SK-N-SH treated with all-trans-retinoic acid at 6 μM for 48 hours (cell line): Measurements from ENCODE around the gene LSMEM2.

Experiments
- ATAC-seq: fragments of 200-7000 bp; cut with Tn5 transposase; 3 replicates; pipeline ENCODE4 v1.9.1; 2020; ENCODE audit warnings: mild to moderate bottlenecking, moderate library complexity
- ARNTL ChIP-seq: fragments of 450-650 bp; formaldehyde crosslinking; IDR thresholded peaks from 2 replicates; pipeline ENCODE4 v1.5.0; 2020; ENCODE audit warnings: low read depth, mild to moderate bottlenecking, moderate library complexity, borderline replicate concordance
- BACH2 ChIP-seq: fragments of 250-450 bp; sonication (Bioruptor Pico); IDR thresholded peaks from 2 replicates; pipeline ENCODE4 v1.9.0; 2021; ENCODE audit warnings: mild to moderate bottlenecking, borderline replicate concordance
- CSDC2 ChIP-seq: fragments of 250-450 bp; sonication (Bioruptor Pico); IDR thresholded peaks from 2 replicates; pipeline ENCODE4 v1.5.0; 2020; ENCODE audit warnings: mild to moderate bottlenecking, moderate library complexity
- GLIS3 ChIP-seq: fragments of 250-450 bp; sonication (Bioruptor Pico); IDR thresholded peaks from 2 replicates; pipeline ENCODE4 v1.5.0; 2020; ENCODE audit warnings: mild to moderate bottlenecking, moderate library complexity
- ISL1 ChIP-seq: fragments of 250-450 bp; sonication (Bioruptor Pico); IDR thresholded peaks from 2 replicates; pipeline ENCODE4 v2.1.2; 2022; ENCODE audit warnings: mild to moderate bottlenecking, moderate library complexity
- PPARA ChIP-seq: fragments of 250-450 bp; sonication (Bioruptor Pico); IDR thresholded peaks from 2 replicates; pipeline ENCODE4 v1.5.0; 2020; ENCODE audit warnings: mild to moderate bottlenecking, borderline replicate concordance
- RARB ChIP-seq: fragments of 250-450 bp; sonication (Bioruptor Pico); IDR thresholded peaks from 2 replicates; pipeline ENCODE4 v1.8.0; 2021; ENCODE audit warnings: mild to moderate bottlenecking, moderate library complexity
- SNAI2 ChIP-seq: fragments of 250-450 bp; sonication (Bioruptor Pico); IDR thresholded peaks from 2 replicates; pipeline ENCODE4 v1.5.0; 2020; ENCODE audit warnings: mild to moderate bottlenecking, moderate library complexity
- TCF4 ChIP-seq: fragments of 250-450 bp; sonication (Bioruptor Pico); IDR thresholded peaks from 2 replicates; pipeline ENCODE4 v1.8.0; 2021; ENCODE audit warnings: mild to moderate bottlenecking, moderate library complexity, borderline replicate concordance
- TOX ChIP-seq: fragments of 250-450 bp; sonication (Bioruptor Pico); IDR thresholded peaks from 2 replicates; pipeline ENCODE4 v1.8.0; 2021; ENCODE audit warnings: mild to moderate bottlenecking, moderate library complexity, borderline replicate concordance
- ZFP3 ChIP-seq: fragments of 250-450 bp; sonication (Bioruptor Pico); IDR thresholded peaks from 2 replicates; pipeline ENCODE4 v1.5.0; 2020; ENCODE audit warnings: mild to moderate bottlenecking, moderate library complexity
- ZFP30 ChIP-seq: fragments of 450-650 bp; formaldehyde crosslinking; IDR thresholded peaks from 2 replicates; pipeline ENCODE4 v1.5.0; 2022; ENCODE audit warnings: mild to moderate bottlenecking, moderate library complexity
- ZNF565 ChIP-seq: fragments of 450-650 bp; formaldehyde crosslinking; conservative IDR thresholded peaks from 2 replicates; pipeline ENCODE4 v1.5.0; 2020; ENCODE audit warnings: low read depth, mild to moderate bottlenecking, moderate library complexity
- ZNF70 ChIP-seq: fragments of 450-650 bp; formaldehyde crosslinking; IDR thresholded peaks from 2 replicates; pipeline ENCODE4 v1.5.0; 2020; ENCODE audit warnings: mild to moderate bottlenecking, moderate library complexity
- ZNF8 ChIP-seq: fragments of 450-650 bp; formaldehyde crosslinking; IDR thresholded peaks from 2 replicates; pipeline ENCODE4 v1.5.0; 2020; ENCODE audit warnings: mild to moderate bottlenecking, moderate library complexity
- TF ChIP-seq, protein P1 (sequence below): fragments of 250-450 bp; sonication (Bioruptor Pico); IDR thresholded peaks from 2 replicates; pipeline ENCODE4 v1.5.1; 2021; ENCODE audit warnings: mild to moderate bottlenecking, moderate library complexity
- TF ChIP-seq, protein P2 (sequence below): fragments of 250-450 bp; sonication (Bioruptor Pico); IDR thresholded peaks from 2 replicates; pipeline ENCODE4 v1.5.1; 2020; ENCODE audit warnings: low read depth, mild to moderate bottlenecking, moderate library complexity
- TF ChIP-seq, protein P3 (sequence below): fragments of 250-450 bp; sonication (Bioruptor Pico); IDR thresholded peaks from 2 replicates; pipeline ENCODE4 v1.5.0; 2020; ENCODE audit warnings: mild to moderate bottlenecking, moderate library complexity
- TF ChIP-seq, protein P4 (sequence below): fragments of 250-450 bp; sonication (Bioruptor Pico); IDR thresholded peaks from 2 replicates; pipeline ENCODE4 v1.8.0; 2021; ENCODE audit warnings: low read depth, mild to moderate bottlenecking, moderate library complexity, borderline replicate concordance
- TF ChIP-seq, protein P5 (sequence below): fragments of 250-450 bp; sonication (Bioruptor Pico); IDR thresholded peaks from 2 replicates; pipeline ENCODE4 v1.8.0; 2020; ENCODE audit warnings: mild to moderate bottlenecking, moderate library complexity, borderline replicate concordance

Gene LSMEM2

DNA sequence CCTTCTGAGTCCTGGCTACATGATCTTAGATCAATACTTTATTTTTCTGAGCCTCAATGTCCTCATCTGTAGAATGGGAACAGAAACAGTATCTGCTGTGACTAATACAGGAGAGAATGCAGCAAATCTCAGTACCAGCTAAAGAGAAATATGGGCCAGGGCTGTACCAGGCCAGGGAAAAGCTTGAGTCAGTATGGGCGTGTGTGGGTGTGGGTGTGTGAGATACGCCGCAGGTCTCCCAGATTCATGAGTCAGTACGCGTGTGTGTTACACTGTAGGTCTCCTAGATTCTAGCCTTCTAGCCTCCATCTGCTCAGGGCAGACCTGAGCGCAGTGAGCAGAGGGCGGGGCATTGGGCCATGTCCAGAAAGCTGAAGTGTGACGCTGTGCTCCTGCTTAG lies 27.7 kb upstream of the LSMEM2 start:
- peak; percentile 48 for ATAC-seq
- TF ChIP-seq ZNF565 (CRISPR knock-in tag) (no peak), TOX (CRISPR knock-in tag) (no peak), ZFP30 (no peak)
- TF ChIP-seq, protein P1, sequence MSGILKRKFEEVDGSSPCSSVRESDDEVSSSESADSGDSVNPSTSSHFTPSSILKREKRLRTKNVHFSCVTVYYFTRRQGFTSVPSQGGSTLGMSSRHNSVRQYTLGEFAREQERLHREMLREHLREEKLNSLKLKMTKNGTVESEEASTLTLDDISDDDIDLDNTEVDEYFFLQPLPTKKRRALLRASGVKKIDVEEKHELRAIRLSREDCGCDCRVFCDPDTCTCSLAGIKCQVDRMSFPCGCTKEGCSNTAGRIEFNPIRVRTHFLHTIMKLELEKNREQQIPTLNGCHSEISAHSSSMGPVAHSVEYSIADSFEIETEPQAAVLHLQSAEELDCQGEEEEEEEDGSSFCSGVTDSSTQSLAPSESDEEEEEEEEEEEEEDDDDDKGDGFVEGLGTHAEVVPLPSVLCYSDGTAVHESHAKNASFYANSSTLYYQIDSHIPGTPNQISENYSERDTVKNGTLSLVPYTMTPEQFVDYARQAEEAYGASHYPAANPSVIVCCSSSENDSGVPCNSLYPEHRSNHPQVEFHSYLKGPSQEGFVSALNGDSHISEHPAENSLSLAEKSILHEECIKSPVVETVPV (CRISPR knock-in tag): no peak

DNA sequence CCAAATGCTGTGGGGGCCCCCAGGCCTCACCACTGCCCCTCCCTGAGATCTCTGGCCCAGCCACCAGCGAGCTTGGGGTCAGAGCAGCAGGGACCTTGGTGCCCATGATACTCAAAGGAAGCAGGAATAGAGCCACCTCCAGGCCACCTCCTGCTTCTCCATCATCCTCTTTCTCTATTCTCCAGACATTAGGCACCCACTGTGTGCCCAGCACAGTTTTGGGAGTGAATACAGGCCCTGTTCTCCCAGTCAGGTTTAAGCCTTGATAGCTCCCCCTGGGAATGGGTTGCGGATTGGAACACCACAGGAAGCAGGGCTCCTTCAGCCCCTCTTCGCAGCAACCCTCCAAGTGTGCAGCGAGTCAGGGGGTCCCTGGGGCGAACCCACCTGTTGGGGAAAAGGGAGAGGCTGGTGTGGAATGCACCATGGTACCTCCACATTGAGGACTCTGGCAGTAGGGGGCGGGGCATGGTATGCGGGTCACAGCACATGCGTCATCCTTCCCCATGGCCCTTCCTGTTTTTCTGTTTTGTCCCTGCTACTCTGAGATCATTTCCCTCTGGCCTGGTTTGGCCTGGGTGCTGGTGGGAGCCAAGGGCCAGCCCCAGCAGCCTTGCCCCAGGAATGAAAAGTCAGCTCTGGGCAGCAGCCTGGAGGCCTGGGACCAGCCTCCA lies 24.2 kb upstream of the LSMEM2 start:
- TF ChIP-seq ZFP3 (CRISPR knock-in tag) (no peak), ISL1 (CRISPR knock-in tag) (no peak), GLIS3 (no peak), TOX (CRISPR knock-in tag) (no peak), BACH2 (CRISPR knock-in tag) (no peak), ZNF8 (CRISPR knock-in tag) (no peak), RARB (CRISPR knock-in tag) (no peak), TCF4 (CRISPR knock-in tag) (no peak)
- TF ChIP-seq, protein P2, sequence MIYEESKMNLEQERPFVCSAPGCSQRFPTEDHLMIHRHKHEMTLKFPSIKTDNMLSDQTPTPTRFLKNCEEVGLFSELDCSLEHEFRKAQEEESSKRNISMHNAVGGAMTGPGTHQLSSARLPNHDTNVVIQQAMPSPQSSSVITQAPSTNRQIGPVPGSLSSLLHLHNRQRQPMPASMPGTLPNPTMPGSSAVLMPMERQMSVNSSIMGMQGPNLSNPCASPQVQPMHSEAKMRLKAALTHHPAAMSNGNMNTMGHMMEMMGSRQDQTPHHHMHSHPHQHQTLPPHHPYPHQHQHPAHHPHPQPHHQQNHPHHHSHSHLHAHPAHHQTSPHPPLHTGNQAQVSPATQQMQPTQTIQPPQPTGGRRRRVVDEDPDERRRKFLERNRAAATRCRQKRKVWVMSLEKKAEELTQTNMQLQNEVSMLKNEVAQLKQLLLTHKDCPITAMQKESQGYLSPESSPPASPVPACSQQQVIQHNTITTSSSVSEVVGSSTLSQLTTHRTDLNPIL: no peak
- TF ChIP-seq, protein P3, sequence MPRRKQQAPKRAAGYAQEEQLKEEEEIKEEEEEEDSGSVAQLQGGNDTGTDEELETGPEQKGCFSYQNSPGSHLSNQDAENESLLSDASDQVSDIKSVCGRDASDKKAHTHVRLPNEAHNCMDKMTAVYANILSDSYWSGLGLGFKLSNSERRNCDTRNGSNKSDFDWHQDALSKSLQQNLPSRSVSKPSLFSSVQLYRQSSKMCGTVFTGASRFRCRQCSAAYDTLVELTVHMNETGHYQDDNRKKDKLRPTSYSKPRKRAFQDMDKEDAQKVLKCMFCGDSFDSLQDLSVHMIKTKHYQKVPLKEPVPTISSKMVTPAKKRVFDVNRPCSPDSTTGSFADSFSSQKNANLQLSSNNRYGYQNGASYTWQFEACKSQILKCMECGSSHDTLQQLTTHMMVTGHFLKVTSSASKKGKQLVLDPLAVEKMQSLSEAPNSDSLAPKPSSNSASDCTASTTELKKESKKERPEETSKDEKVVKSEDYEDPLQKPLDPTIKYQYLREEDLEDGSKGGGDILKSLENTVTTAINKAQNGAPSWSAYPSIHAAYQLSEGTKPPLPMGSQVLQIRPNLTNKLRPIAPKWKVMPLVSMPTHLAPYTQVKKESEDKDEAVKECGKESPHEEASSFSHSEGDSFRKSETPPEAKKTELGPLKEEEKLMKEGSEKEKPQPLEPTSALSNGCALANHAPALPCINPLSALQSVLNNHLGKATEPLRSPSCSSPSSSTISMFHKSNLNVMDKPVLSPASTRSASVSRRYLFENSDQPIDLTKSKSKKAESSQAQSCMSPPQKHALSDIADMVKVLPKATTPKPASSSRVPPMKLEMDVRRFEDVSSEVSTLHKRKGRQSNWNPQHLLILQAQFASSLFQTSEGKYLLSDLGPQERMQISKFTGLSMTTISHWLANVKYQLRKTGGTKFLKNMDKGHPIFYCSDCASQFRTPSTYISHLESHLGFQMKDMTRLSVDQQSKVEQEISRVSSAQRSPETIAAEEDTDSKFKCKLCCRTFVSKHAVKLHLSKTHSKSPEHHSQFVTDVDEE (CRISPR knock-in tag): no peak
- TF ChIP-seq, protein P4, sequence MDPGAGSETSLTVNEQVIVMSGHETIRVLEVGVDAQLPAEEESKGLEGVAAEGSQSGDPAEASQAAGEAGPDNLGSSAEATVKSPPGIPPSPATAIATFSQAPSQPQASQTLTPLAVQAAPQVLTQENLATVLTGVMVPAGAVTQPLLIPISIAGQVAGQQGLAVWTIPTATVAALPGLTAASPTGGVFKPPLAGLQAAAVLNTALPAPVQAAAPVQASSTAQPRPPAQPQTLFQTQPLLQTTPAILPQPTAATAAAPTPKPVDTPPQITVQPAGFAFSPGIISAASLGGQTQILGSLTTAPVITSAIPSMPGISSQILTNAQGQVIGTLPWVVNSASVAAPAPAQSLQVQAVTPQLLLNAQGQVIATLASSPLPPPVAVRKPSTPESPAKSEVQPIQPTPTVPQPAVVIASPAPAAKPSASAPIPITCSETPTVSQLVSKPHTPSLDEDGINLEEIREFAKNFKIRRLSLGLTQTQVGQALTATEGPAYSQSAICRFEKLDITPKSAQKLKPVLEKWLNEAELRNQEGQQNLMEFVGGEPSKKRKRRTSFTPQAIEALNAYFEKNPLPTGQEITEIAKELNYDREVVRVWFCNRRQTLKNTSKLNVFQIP (CRISPR knock-in tag): no peak
- ATAC-seq: no peak

DNA sequence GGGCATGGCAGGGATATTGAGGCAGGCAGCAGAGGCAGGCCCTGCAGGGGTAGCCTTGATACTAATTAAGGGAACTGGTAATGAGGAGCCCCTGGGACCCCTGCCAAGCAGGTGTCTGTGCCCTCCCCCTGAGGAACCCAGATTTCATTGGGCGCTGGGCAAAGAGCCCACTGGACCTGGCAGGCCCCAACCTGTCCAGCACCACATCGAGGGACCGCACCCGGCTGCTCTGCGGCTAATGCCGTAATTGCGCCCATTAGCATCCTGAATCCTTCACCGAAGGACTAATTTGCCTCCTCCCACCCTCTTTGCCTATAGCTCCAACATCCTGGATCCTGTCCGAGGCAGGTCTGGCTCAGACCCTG lies 23.7 kb upstream of the LSMEM2 start:
- no peak for ATAC-seq
- TF ChIP-seq, protein P2: no peak
- TF ChIP-seq CSDC2 (CRISPR knock-in tag) (no peak), ZFP30 (no peak), RARB (CRISPR knock-in tag) (no peak), ZFP3 (CRISPR knock-in tag) (no peak), SNAI2 (no peak), PPARA (no peak), ARNTL (no peak), TCF4 (CRISPR knock-in tag) (no peak), ZNF70 (no peak)
- TF ChIP-seq, protein P5, sequence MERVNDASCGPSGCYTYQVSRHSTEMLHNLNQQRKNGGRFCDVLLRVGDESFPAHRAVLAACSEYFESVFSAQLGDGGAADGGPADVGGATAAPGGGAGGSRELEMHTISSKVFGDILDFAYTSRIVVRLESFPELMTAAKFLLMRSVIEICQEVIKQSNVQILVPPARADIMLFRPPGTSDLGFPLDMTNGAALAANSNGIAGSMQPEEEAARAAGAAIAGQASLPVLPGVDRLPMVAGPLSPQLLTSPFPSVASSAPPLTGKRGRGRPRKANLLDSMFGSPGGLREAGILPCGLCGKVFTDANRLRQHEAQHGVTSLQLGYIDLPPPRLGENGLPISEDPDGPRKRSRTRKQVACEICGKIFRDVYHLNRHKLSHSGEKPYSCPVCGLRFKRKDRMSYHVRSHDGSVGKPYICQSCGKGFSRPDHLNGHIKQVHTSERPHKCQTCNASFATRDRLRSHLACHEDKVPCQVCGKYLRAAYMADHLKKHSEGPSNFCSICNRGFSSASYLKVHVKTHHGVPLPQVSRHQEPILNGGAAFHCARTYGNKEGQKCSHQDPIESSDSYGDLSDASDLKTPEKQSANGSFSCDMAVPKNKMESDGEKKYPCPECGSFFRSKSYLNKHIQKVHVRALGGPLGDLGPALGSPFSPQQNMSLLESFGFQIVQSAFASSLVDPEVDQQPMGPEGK: no peak
- TF ChIP-seq, protein P1 (CRISPR knock-in tag): no peak
